Smooth muscle cell (in vitro differentiated cells): Measurements from ENCODE around the gene ABCB11. TPM values are rescaled to one million over a fixed set of nuclear protein-coding genes. Genes with fewer than 3 reads are reported as not detected.

Source experiments
- DNase-seq: peaks from one replicate; lab custom pipeline; 2025; ENCODE audit not compliant: unreplicated experiment; lab: John Stamatoyannopoulos, UW
- H2AFZ ChIP-seq: fragments of 200-600 bp; sonication (generic); 2 replicates; pipeline ENCODE4 v1.6.0; 2016; ENCODE audit warnings: antibody characterized with exemption, low read depth, mild to moderate bottlenecking
- H3F3A ChIP-seq: fragments of 200-600 bp; sonication (generic); 2 replicates; pipeline ENCODE4 v1.6.0; 2017; ENCODE audit warnings: antibody characterized with exemption, low read depth
- H3K27ac ChIP-seq: fragments of 200-600 bp; sonication (generic); 2 replicates; pipeline ENCODE4 v1.5.1; 2016; ENCODE audit warnings: low read depth, mild to moderate bottlenecking
- H3K27me3 ChIP-seq: fragments of 200-600 bp; sonication (generic); 2 replicates; pipeline ENCODE4 v1.6.1; 2016; ENCODE audit warnings: low read depth, mild to moderate bottlenecking
- H3K36me3 ChIP-seq: fragments of 200-600 bp; sonication (generic); 2 replicates; pipeline ENCODE4 v1.5.1; 2016; ENCODE audit warnings: low read depth
- H3K4me1 ChIP-seq: fragments of 200-600 bp; sonication (generic); 2 replicates; pipeline ENCODE4 v1.5.1; 2016; ENCODE audit warnings: low read depth
- H3K4me2 ChIP-seq: fragments of 200-600 bp; sonication (generic); 2 replicates; pipeline ENCODE4 v1.6.0; 2016; ENCODE audit warnings: mild to moderate bottlenecking
- H3K4me3 ChIP-seq: fragments of 200-600 bp; sonication (generic); 2 replicates; pipeline ENCODE4 v1.5.1; 2016; ENCODE audit warnings: mild to moderate bottlenecking
- H3K79me2 ChIP-seq: fragments of 200-600 bp; sonication (generic); 2 replicates; pipeline ENCODE4 v1.6.0; 2016; ENCODE audit warnings: low read depth, mild to moderate bottlenecking
- H3K9ac ChIP-seq: fragments of 200-600 bp; sonication (generic); 2 replicates; pipeline ENCODE4 v1.6.0; 2016; ENCODE audit warnings: low read depth
- H3K9me3 ChIP-seq: fragments of 200-600 bp; sonication (generic); replicated peaks from 2 replicates; pipeline ENCODE4 v1.5.1; 2016; ENCODE audit warnings: low read depth
- H4K20me1 ChIP-seq: fragments of 200-600 bp; sonication (generic); 2 replicates; pipeline ENCODE4 v1.6.0; 2016; ENCODE audit warnings: low read depth
- CTCF ChIP-seq: fragments of 200-600 bp; sonication (generic); IDR thresholded peaks from 2 replicates; pipeline ENCODE4 v1.5.1; 2017; ENCODE audit warnings: borderline replicate concordance, mild to moderate bottlenecking, antibody characterized with exemption; ENCODE audit not compliant: insufficient read depth, poor library complexity, severe bottlenecking
- WGBS: methylation state at CpG from one replicate; pipeline ENCODE4 v1.1.7; 2016; ENCODE audit warnings: low lambda C conversion rate; 5-methylcytosine and 5-hydroxymethylcytosine counted together
- polyA plus RNA-seq: library from polyadenylated mRNA; unstranded; fragments of >200 nt; fragmentation: Nextera tagmentation; extraction: Ambion mirVana; gene quantifications from 2 replicates; pipeline ENCODE4 v1.2.1, GENCODE V29; 2016
- total RNA-seq: library from RNA; depleted of rRNA; stranded (reverse); fragments of >200 nt; gene quantifications from 2 replicates; pipeline ENCODE4 v1.2.3, GENCODE V29; 2014

The ABCB11 gene
- total and polyA plus RNA-seq, 2 experiments from 2014 or later, result 0.04 to 0.05 TPM

DNA sequence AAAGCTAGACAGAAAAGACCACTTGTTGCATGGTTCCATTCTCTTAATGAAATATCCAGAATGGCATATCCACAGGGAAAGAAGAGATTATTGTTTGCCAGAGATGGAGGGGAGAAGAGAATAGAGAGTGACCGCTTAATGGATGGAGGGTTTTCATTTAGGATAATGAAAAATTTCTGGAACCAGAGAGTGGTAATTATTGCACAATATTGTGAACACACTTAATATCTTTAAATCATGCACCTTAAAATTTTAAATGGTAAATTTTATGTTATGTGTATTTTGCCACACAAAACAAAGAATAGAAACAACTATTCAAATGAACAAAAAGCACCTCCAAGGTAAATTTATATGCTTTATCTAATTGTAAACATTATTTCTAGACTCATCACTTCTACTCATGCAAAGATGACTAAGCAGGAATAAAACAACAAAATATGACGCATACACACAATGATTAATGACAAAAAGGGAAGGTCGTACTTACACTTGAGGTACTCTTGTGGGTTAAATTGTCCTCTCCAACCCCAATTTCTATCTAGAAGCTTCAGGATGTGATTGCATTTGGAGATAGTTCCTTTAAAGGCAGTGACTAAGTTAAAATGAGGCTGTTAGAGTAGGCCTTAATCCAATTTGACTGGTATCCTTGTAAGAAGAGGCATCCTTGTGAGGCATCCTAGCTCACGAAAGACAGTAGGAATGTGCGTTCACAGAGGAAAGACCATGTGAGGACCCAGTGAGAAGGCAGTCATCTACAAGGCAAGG lies 19.5 kb upstream of the ABCB11 start:
- Histone ChIP-seq H3K27me3 (peaks cover 15% of the 10 kb centered on the region), H3K27ac (no peak overlapping the region), H3K36me3 (no peaks in the 10 kb centered on the region), H3F3A (no peaks in the 10 kb centered on the region), H3K4me2 (no peak overlapping the region), H3K9ac (no peak overlapping the region), H3K79me2 (no peaks in the 10 kb centered on the region), H3K4me1 (no peaks in the 10 kb centered on the region), H3K9me3 (no peaks in the 10 kb centered on the region), H4K20me1 (no peaks in the 10 kb centered on the region), H2AFZ (no peak overlapping the region), H3K4me3 (no peak overlapping the region)
- WGBS, result 91% methylated on average over 5 of the region's 5 CpGs
- TF ChIP-seq CTCF, result no peak
- DNase-seq, result no peak

DNA sequence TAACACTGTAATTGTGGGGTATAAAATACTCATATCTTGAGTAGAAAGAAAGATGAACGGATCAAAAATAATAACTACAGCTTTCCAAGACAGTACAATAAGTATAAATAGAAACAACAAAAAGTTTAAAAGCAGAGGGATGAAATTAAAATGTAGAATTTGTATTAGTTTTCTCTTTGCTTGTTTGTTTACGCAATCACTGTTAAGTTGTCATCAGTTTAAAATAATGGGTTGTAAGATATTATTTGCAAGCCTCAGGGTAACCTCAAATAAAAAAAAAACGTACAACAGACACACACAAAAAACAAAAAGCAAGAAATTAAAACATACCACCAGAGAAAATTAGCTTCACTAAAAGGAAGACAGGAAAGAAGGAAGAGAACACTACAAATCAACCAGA lies 18.0 kb upstream of the ABCB11 start:
- Histone ChIP-seq H3K9ac (no peak overlapping the region), H3K27ac (no peak overlapping the region), H3K4me2 (no peak overlapping the region), H3K9me3 (no peaks in the 10 kb centered on the region), H3F3A (no peaks in the 10 kb centered on the region), H3K4me1 (no peaks in the 10 kb centered on the region), H3K36me3 (no peaks in the 10 kb centered on the region), H2AFZ (no peak overlapping the region), H4K20me1 (no peaks in the 10 kb centered on the region), H3K4me3 (no peak overlapping the region), H3K79me2 (no peaks in the 10 kb centered on the region), H3K27me3 (peaks cover 15% of the 10 kb centered on the region)
- no peak for DNase-seq
- TF ChIP-seq CTCF, result no peak
- WGBS, result 81% methylated on average over 3 of the region's 3 CpGs

DNA sequence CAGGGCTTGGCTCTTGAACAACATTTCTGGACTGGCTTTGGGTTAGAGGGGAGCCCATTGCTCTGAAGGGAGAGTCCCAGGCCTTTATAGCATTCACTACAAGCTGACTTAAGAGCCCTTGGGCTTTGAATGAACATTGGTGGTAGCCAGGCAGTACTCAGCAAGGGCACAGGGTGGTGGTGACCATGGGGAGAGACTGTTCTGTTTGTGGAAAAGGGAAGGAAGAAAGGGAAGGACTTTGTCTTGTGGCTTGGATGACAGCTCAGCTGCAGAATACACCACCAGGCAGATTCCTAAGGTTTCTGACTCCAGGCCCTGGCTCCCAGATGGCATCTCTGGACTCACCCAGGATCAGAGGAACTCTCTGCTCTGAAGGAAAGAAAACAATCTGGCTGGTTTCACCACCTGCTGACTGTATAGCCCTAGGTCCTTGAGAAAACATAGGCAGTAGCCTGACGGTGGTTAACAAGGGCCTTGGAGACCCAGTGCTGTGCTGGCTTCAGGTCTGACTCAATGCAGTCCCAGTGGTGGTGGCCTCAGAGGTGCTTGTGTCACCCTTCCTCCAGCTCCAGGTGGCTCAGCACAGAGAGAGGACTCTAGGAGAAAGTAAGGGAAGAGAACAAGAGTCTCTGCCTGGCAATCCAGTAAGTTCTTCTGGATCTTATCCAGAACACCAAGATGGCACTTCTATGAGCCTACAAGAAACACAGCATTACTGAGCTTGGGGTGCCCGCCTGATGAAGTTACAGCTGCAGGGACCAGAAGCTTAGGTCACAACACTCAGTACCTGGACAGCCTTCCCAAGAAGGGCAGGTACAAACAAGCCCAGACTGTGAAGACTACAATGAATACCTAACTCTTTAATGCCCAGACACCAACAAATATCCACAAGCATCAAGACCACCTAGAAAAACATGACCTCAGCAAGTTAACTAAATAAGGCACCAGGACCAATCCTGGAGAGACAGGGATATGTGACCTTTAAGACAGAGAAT lies 16.4 kb upstream of the ABCB11 start:
- no peaks in the 10 kb centered on the region for H3K79me2 ChIP-seq
- no peak for DNase-seq
- no peak overlapping the region for H2AFZ ChIP-seq
- WGBS, result 80% methylated on average over 2 of the region's 2 CpGs
- H3K36me3 ChIP-seq, result no peaks in the 10 kb centered on the region
- peaks cover 4% of the 10 kb centered on the region for H3K9me3 ChIP-seq
- H3K4me2 ChIP-seq, result no peak overlapping the region
- peaks cover 15% of the 10 kb centered on the region for H3K27me3 ChIP-seq
- H4K20me1 ChIP-seq, result no peaks in the 10 kb centered on the region
- no peak overlapping the region for H3K9ac ChIP-seq
- no peaks in the 10 kb centered on the region for H3K4me1 ChIP-seq
- H3K4me3 ChIP-seq, result no peak overlapping the region
- H3F3A ChIP-seq, result no peaks in the 10 kb centered on the region
- H3K27ac ChIP-seq, result no peak overlapping the region
- no peak for TF ChIP-seq CTCF
